NCI-H345 (cell line): ENCODE data around the gene SPTA1.
"Not testable (repeated sequence)": the region's sequence is repeated elsewhere in the genome, so short reads cannot be mapped to it uniquely, and the experiment has no call there.

ENCODE experiments used
- DNase-seq: peaks from one replicate; lab custom pipeline; 2025; lab: John Stamatoyannopoulos, UW

Gene SPTA1

DNA sequence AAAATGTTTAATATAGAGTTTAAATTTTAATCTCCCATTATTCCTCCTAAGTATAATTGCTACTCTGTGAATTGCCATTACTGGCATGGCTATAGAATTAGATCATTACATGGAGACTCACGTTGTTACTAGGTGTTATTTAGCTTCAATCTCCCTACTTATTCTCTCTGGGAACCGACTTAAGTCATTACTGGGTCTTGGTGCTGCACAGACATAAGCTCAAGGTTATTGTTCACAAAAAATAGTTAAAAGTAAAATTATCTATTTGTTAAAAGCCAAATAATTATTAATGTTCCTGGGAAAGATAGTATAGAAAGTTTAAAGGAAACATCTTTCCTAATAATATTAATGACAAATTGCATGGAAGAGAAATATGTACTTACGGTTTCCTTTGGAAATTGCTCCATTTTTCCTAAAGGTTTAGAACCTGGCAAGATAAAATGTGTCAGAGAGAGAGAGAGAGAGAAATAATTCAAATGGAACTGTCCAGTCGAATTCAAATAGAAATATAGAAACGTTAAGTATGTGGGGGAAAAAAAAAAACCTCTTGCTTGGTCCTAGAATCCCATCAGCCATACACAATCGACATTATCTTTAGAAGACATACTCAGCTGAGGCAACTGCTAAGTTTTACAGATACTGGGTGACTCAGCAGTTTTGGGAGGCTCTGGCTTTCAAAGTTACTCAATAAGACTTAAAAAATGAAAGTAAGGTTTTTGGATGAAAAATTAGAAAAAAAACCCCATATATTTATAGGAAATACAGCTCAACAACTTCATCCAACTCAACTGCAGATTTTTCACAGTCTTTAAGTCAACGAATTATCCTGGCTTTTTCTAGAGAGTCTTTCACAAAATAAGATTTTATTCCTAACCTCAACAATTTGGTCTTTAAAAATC, at the start of gene SPTA1:
Gene SPTA1, minus strand, starts transcription at position 605 of the 899 bp plus-strand sequence. Its CDS starts 198 bp downstream, at position 407.
- DNase-seq: no peak

GRCh38 chr1:158735848-158736247, 49.3 kb upstream of the SPTA1 start:
- no peak for DNase-seq

DNA sequence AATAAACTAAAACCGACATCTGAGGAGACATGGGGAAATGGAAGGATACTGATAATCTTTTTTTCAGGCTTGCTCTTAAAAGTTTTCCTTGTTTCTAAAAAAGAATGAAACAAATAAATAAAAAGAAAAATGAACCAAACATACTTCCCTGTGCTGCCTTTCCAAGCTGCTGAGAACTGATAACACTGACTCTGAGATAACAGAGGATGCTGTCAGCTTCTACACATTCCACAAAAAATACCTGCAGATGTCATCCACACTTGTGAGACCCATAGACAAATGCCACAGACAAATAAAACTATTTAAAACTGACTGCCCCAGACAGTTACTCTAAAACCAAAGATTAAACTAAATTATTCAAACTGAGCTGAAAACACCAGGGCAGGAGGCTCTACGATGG, 46.0 kb upstream of the SPTA1 start:
- no peak for DNase-seq

- DNase-seq: no peak
These were observed 45.2 kb upstream of the SPTA1 start for GRCh38 chr1:158731707-158732106.

GRCh38 chr1:158730453-158730852, 43.9 kb upstream of the SPTA1 start:
- no peak for DNase-seq

- DNase-seq: no peak
These were observed 42.2 kb upstream of the SPTA1 start for GRCh38 chr1:158728510-158729225.

GRCh38 chr1:158724442-158724841, 37.9 kb upstream of the SPTA1 start:
- DNase-seq: no peak

- DNase-seq: no peak
These were observed 34.1 kb upstream of the SPTA1 start, which contains the start of gene OR6K3 for GRCh38 chr1:158720620-158721019. TSS of gene OR6K3 (minus strand) at chr1:158720720. CDS start at chr1:158718115, 2,605 bp downstream.

DNA sequence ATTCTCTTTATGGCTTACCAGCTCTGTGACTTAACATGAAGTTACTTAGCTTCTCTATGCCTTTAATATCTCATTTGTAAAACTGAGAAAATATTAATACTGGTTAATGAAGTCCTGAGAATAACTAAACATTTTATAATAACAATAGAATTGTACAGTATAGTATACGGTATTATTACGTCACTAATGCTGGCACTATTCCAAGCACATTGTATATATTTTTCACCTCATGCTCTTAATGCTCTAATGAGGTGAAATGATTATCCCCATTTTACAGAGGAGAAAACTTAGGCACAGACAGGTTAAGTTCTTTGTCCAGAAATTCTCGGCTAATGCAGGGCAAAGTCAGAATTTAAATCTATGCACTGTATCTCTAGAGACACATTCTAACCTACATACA, 33.1 kb upstream of the SPTA1 start:
- DNase-seq: no peak

DNA sequence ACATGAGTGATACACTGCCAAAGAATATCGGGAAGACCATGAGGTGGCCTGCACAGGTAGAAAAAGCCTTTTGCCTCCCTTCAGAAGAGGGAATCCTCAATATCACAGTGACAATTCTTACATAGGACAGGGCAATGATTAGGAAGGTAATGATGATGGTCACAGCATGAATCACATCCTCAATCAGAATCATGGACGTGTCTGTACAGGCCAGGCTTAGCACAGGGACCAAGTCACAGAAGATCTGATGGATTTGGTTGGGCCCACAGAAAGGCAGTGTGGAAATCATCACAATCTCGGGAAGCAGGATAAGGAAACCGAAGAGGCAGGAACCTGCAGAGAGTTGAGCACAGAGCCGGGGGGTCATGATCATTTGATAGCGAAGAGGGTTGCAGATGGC, 30.8 kb upstream of the SPTA1 start:
- DNase-seq: no peak

- DNase-seq: no peak
These were observed 29.8 kb upstream of the SPTA1 start for GRCh38 chr1:158716335-158716734.

GRCh38 chr1:158714754-158715153, 28.2 kb upstream of the SPTA1 start:
- no peak for DNase-seq

GRCh38 chr1:158711098-158711497, 24.6 kb upstream of the SPTA1 start:
- DNase-seq: no peak

- no peak for DNase-seq
These were observed 19.6 kb upstream of the SPTA1 start for GRCh38 chr1:158706096-158706495.

DNA sequence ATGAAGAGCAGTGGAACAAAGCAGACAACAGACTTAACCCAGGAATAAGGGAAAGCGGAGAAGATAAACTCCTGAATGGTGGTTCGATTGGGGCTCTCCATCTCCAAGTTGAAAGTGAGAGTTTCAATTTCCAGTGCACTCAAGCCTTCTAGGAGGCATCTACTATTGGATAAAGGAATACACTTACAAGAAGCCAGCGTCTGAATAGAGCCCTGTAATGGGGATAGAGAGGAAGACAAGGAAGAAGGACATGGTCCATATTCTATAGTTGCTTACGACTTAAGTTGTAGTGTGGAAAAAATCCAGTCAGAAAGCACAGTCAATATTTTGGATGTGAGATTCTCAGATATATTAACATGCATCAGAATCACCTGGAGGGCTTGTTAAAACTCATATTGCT, 14.0 kb upstream of the SPTA1 start, which contains the start of gene OR6K2:
Gene OR6K2, minus strand, starts transcription at position 101 of the 400 bp plus-strand sequence. Its CDS starts 0 bp downstream, at position 101.
- no peak for DNase-seq

DNA sequence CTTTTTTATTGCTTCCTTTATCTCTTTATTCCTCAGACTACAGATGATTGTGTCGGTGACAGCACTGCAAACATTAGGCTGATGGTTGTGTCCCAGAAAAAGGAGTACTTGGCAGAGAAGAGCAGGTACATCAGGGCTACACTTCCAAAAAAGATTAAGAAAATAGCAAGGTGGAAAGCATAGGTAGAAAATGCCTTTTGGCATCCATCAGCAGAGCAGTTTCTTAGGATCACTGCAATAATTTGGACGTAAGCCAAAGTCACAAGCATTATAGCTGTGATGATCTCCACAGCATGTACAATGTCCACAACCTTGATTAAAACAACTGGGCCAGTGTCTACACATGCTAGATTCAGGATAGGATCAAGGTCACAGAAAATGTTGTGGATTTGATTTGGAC, 8.1 kb upstream of the SPTA1 start:
- no peak for DNase-seq

GRCh38 chr1:158692356-158692755, 5.8 kb upstream of the SPTA1 start:
- DNase-seq: no peak

- DNase-seq: no peak
These were observed 5.4 kb upstream of the SPTA1 start for GRCh38 chr1:158691907-158692306.

- DNase-seq: not testable (repeated sequence)
These were observed 4.6 kb upstream of the SPTA1 start for GRCh38 chr1:158691149-158691548.

GRCh38 chr1:158689875-158690274, 3.4 kb upstream of the SPTA1 start:
- DNase-seq: no peak

GRCh38 chr1:158689110-158689509, 2.6 kb upstream of the SPTA1 start:
- DNase-seq: no peak

DNA sequence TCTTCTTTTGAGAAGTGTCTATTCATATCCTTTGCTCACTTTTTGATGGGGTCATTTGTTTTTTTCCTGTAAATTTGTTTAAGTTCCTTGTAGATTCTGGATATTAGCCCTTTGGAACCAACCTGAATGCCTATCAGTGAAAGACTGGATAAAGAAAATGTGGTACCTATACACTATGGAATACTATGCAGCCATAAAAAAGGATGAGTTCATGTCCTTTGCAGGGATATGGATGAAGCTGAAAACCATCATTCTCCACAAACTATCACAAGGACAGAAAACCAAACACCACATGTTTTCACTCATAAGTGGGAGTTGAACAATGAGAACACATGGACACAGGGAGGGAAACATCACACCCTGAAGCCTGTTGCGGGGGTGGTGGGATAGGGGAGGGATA, 1.8 kb upstream of the SPTA1 start:
- not testable (repeated sequence) for DNase-seq

GRCh38 chr1:158687037-158687436, 522 bp upstream of the SPTA1 start:
- no peak for DNase-seq
